ENCODE measurements around the gene ABCA4. TPM values are rescaled to one million over a fixed set of nuclear protein-coding genes. Genes with fewer than 3 reads are reported as not detected.

Gene ABCA4
- polyA plus RNA-seq, 3 donors: 5.4 to 7.1 (median 6.0) TPM

DNA sequence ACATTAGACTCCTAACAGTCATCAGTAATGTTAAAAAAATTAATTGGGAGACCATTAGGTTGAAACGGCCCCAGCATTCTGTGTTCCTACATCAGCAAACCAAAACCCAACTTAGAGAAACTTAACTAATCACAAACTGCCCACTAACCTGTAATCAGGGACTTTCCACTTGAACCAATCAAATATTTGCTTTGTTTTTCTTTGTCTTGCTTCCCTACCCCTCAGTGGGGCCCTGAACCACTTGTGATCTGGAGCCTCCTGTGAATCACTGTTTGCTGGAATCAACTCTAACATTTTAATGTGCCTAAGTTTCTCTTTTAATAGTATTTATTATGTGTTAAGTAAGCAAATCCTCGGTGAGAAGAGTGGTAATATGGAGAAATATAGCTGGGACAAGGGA, 64.0 kb downstream of the ABCA4 start:
- no peak for DNase-seq (ENCODE audit: low read depth in 3 of 3, low spot score in 2 of 3)

DNA sequence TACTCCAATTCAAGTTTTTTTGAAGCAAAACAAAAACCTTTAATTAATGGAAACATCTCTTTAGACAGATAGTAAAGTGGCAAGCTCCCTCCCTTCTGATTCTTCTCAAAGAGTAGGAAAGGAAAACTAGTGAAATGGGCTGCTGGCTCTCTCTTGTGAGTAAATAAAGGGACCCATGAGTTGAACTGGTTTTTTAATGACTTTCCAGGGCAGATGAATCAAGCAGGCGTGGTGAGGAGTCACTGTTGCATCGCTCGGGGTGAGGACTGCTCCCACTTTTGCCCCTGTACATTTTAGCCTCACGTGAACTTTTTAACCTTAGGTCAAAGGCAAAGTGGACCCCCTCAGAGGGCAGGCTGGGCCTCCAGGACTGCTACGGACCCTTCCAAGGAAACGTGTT, 64.8 kb downstream of the ABCA4 start:
- DNase-seq (ENCODE audit: low read depth in 3 of 3, low spot score in 2 of 3): no peak

DNA sequence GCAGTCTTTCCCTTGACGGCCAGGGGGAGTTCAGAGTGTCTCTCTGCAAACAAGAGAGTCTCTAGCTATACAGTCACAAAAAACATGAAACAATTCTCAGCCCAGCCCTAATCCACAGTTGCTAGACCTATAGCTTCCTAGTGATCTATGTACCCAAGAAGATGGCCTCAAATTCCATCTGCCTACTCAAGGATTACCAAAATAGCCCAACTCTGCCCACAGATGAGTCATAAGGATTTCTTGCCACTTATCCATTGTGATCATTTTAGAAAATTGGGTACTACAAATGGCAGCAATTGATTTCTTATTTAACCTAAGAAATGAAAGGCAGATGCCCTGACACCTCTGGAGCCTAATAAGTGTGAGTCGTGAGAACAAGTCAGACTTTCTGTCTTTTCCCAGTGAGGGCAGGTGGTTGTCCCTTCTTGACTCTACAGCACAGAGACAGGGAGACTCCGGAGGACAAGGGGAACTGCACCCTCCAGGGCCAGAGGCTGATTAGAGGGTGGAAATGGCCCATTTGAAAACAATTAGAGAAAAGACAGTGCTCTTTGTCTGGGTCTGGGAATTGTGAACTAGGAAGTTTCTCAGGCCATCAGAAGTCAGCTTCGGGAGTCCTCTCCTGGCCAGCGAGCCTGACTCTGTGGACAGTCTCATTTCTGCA, 65.4 kb downstream of the ABCA4 start:
- no peak for DNase-seq (ENCODE audit: low read depth in 3 of 3, low spot score in 2 of 3)

DNA sequence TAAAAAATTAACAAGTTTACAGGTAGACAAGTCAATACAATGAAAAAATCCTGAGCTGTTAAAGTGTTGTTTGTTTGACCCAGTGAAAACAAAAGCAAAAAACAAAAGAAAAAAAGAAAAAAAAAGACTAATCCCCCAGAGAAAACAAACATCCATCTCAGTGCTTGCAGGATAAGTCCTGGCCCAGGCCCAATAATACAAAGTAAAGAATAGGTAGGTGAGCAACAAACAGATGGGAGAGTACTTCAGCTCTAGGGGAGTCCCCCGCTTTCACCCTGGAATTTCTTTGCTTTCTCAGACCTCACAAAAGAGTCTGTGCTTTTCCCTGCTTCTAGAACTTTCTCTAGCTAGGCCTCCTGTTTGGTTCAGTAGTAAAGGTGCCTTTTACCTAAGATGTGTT, 70.3 kb downstream of the ABCA4 start:
- no peak for DNase-seq (ENCODE audit: low read depth in 3 of 3, low spot score in 2 of 3)

DNA sequence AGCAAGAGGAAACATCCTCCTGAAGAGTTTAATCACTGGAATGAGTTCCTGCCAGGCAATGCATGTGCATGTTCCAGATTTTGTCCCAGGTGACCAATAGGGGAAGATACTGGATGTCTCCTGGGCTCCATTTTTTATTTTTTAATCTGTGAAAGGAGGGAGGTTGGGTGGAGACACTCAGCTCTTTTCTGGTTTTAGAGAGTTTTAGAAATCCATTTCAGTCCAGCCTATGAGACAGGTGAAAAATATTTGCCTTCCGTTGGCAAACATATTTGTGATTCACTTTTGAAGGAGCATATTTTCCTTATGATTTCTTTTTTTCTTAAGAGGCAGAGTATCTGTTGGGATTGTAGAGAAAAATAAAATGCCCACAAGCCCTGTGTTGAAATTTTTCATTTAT, 70.7 kb downstream of the ABCA4 start:
- no peak for DNase-seq (ENCODE audit: low read depth in 3 of 3, low spot score in 2 of 3)

DNA sequence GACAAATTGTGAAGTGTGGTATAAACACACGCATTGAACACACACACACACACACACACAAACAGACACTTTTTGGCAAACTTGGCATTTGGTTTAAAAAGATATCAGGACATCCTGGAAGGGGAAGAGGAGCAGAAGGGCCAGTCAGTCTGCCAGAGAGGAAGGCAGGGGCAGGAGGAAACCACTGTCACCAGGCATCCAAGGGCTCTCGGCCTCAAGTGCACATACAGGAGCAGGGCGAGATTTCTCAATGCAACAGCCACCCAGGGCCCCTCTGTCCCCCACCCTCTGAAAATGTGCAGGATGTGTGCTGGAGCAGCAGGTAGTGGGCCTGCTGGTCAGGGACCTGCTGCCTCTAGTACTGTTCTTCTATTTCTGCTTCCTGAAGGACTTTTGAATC, 71.2 kb downstream of the ABCA4 start:
- no peak for DNase-seq (ENCODE audit: low read depth in 3 of 3, low spot score in 2 of 3)

DNA sequence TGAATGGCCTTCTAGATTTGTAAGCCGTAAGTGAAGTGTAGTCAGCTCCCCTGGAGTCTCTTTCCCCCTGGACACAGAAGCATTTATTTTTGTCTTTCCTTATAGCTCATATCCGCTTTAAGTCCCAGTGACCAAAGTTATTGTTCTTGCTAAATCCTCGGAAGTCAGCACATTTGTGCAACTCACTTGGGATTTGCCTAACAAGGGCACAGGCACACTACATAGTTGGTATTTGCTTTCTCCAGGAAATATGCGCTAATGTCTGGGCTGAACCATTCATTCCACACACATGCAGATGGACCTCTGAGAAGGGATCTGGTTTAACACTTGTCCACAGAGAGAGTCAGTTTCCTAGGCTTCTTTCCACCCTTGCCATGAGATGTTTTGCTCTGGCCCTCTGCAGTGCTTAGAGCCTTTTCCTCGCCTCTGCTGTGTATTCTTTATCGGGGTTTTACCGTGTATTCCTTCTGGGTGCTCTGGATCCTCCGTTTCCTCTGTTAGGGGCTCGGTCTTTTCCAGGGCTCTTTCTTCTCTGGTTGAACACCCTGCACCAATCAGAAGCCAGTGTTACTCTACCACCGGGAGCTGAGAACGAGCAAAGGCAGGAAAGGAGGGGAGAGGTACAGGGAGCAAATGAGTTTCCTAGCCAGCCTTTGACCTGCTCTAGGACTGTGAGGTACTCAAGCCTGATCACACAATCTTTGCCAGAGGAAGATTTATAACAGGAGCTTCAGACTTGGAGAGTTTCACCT, 72.4 kb downstream of the ABCA4 start:
- DNase-seq (ENCODE audit: low read depth in 3 of 3, low spot score in 2 of 3): no peak

DNA sequence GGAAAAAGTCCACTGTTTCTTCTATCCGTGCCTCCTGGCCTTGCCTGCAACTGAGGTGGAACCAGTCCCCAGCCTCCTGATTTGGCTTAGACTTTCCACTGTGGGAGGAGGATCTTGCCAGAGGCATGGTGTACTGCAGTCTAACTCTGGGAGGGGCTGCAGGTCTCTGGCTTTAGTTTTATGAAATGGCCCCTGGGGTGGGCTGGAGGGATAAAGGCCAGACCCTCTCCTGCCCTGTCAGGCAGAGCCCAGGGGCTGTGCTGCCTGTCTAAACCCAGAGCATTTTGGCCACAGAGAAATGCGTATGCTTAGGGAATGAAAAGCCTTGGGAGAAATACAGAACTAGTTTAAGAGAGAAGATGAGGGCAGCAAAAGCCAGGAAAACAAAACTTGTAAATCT, 73.0 kb downstream of the ABCA4 start:
- no peak for DNase-seq (ENCODE audit: low read depth in 3 of 3, low spot score in 2 of 3)

DNA sequence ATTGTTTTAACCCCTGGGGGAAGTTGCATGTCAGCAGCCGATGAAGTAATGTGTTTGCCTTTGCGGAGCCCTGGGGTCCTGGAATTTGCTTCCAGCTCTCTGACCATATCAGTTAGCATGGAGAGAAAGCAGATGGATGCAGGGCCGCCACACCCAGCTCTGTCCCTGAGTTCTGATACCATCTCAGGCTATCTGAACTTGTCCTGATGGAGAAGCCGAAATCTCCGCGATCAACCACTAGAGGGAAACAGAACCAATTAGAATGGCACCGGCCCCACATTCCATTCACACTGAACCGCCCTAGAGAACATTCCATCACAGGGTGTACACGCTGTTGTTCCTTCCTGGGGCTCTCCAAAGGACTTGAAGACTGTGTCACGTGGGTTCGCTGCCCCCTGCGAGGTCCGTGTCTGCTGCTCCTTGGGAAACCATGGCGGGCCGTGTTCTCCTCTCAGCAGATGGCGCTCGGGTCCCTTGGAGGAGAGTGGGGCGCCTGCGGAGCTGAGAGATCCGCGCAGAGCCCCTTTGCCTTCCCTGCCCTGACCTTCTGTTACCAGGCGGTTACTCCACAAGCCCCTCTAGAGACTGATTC, 75.4 kb downstream of the ABCA4 start:
- DNase-seq (ENCODE audit: low read depth in 3 of 3, low spot score in 2 of 3): peak; percentile 67 to 77 (median 74)

DNA sequence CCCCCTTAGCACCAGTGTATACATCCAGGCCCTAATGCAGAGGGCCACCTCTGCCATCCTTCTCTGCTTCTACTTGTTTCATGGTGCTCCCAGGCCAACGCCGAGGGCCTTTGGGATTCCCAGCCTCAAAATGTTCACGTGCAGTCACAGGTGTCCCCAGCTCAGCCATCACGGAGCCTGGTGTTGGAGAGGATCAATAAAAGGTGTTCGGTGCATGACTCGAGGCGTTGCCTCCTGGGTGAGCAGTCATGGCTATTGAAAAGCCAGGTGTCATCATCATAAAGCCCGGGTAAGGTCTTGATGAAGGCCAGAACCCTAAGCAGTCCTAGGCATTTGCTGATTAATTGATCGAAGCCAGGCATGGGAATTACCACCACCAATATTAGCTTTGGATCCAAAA, 76.1 kb downstream of the ABCA4 start:
- DNase-seq (ENCODE audit: low read depth in 3 of 3, low spot score in 2 of 3): no peak

DNA sequence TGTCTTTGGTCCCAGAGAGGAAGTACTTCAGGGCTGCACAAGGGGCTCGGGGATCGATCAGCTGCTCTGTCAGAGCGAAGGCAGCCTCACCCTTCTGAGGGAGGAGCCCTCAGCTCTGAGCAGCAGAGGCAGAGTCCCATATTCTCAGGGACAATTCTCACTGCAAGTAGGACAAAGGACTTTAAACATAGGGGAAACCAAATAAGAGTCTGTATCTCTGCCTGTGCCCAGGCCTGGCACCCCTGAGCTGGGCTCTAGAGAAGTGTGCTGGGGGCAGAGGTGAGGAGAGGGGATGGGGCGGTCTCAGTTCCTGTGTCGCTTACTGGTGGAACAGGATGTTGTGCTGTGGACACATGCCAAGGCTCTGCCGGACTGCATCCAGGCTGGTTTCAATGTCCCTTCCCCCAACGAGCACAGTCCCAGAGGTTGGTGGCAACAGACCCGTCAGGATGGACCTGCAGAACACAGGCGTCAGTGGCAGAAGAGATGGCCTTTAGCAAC, 76.6 kb downstream of the ABCA4 start:
- DNase-seq (ENCODE audit: low read depth in 3 of 3, low spot score in 2 of 3): no peak

DNA sequence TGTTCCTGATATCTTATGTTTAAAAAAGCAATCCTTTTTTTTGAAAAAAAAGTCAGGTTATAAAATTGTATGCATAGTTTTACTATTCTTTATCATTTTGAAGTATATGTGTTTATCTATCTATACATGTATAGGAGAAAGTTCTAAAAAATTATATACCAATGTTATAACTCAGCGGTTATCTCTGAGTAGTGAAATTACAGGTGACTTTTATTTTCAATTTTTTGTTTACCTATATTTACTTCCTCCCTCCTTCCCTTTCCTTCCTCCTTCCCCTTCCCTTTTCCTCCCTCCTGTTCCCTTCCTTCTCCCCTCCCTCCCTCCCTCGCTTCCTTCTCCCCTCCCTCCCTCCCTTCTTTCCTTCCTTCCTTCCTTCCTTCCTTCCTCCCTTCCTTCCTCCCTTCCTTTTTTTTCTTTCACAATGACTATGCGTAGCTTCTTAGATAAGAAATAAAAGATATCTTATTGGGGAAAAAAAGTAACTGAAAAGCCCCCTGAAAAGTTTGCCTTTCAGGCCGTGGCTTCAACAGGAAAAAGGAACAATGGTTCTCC, 77.1 kb downstream of the ABCA4 start:
- no peak for DNase-seq (ENCODE audit: low read depth in 3 of 3, low spot score in 2 of 3)

DNA sequence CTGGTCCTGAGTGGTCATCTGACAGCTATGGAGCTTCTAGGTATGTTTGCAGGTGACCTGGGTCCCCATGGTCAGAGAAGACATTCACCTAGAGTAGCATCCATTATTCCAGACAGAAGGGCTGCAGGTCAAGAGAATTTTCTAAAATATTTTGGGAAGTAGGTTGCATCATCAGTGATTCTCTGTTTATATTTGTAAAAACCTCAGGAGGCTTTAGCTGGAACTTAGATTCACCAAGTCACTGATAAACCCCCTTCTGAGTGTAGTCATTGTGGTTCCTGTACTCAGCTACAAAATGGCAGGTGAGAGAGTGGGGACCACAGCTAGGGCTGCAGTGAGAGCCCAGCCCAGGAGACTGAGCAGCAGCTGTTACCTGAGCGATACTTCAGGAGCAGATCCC, 78.6 kb downstream of the ABCA4 start:
- no peak for DNase-seq (ENCODE audit: low read depth in 3 of 3, low spot score in 2 of 3)

DNA sequence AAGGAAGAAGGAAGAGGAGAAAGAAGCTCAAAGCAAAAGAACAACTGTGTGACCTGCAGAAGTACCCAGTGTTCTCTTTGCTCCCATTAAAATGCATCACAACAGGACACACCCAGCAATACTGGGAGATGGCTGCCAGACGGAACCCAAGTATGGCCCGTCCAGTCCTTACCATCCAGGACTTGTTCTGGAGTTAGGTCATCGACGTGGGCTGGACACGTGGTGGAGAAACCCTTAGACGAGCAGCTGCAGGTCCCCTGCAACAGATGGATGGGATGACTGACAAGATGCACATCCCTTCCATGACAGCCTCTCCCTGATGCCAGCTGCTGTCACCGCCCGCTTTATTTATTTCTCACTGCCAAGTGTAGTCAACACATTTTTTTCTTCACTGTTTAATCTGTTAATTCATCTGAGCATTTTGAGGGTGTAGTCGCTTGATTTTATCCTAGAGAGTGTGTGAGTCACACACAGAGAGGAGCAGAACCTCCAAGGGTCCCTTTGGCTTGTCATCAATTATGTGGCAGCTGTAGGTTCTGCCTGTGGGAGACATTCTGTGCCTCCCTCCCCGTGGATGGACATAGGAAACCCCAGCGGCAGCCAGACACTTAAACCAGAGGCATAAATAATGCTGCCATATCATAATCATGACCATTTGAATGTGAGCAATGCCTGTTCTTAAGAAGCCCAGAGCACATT, 80.9 kb downstream of the ABCA4 start:
- no peak for DNase-seq (ENCODE audit: low read depth in 3 of 3, low spot score in 2 of 3)

DNA sequence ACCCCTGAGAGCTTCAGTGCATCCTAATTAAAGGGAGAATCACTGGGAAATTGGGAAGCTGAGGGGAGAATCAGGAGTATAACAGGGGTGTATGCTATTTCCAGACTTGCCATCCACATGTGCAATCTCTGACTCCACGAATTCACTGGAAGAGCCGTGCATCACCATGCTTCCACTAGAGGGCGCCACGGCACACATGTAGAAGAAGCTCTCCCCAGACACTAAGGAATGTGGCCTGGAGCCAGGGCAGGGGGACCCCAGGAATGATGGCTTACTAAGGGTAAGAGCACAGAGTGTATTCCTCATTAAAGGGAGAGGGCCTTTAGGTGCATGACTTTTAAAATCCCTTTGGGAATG, 81.5 kb downstream of the ABCA4 start:
- DNase-seq (ENCODE audit: low read depth in 3 of 3, low spot score in 2 of 3): peak in 1 of 3 donors; percentile 61

DNA sequence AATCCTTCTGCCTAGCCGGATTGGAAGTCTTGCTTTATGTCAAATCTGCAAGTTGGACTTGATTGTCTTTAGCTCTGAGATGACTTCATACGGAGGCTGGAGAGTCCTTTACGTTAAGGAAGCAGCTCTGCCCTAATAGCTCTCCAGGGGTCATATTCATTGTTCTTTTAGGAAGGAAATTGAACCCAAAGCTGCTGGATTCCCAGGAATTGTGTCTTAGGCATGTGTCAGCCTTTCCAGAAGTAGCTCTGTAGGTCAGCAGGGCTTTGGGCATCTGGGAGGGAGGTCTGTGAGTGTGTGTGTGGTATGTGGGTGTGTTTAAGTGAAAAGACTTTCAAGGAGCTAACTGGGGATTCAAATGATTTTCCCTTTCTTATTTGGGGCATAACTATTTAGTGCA, 82.4 kb downstream of the ABCA4 start:
- DNase-seq (ENCODE audit: low read depth in 3 of 3, low spot score in 2 of 3): no peak

DNA sequence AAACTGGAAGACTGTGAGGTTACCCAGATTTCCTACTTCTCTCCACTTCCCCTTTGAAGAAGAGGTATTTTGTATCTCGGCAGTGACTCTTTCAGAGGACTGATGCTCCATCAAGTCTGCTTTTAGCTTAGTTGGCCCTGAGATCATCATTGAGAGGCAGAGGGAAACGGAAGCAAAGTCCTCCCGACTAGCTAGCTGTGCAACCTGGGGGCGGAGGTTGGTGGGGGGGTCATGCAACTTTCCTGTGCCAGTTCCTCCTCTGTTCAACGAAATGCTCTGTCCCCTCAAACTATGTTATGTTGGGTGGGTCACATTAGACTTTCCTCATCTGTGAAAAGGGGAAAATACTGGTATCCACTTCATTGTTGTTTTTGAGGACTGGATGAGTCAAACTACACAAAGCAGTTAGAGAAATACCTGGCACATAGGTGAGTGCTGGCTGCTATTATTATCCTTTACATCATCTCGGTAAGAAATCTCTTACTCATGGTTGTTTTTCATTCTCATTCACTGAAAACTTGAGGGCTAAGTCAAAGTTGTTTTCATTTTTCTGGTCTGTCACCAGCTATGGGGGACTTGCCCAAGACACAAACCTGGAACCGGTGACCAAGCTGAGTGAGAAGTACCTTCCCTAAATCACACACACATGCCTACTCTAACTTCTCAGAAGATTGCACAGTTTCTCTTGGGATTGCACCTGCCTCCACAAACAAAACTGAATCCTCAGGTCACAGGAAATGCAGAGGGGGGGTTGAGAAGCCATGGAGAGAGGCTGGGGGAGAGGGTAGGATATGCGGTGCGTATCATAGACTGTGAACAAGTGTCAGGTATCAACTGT, 83.3 kb downstream of the ABCA4 start:
- DNase-seq (ENCODE audit: low read depth in 3 of 3, low spot score in 2 of 3): no peak

DNA sequence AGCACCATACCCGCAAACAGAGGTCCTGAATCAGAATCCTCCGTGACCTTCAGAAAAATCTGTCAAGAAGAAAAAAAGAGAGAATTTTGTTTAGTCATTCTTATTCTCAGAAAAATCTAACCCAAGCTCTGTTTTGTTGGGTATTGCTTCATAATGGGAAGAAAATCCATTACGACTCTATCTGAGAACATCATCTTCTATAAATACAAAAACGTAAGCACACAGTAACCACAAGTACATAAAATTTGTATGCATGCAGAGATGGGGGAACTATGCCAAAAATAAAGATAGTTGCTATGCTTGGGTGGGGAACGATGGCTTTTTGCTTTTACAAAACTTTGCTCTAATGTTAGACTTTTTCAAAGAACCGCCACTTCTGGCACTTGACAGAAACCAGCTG, 84.2 kb downstream of the ABCA4 start:
- DNase-seq (ENCODE audit: low read depth in 3 of 3, low spot score in 2 of 3): no peak

DNA sequence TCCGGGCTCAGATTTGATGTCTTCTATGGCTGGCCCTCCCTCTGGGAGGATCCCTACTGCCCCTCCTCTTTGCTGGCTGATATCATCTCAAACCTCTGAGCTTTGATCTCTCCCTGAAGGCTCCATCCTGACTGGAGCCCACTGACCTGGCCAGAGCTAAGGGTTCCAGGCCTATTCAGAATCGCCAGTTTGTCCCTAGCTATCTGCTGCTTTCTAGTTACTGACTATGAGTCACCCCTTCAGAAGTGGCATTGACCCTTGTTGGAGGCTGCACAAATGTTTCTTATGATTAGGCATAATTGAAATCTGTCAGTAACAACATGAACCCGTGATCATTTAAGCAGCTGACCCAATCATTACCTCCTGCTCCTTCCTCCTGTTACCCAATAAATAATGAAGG, 87.1 kb downstream of the ABCA4 start:
- DNase-seq (ENCODE audit: low read depth in 3 of 3, low spot score in 2 of 3): no peak

DNA sequence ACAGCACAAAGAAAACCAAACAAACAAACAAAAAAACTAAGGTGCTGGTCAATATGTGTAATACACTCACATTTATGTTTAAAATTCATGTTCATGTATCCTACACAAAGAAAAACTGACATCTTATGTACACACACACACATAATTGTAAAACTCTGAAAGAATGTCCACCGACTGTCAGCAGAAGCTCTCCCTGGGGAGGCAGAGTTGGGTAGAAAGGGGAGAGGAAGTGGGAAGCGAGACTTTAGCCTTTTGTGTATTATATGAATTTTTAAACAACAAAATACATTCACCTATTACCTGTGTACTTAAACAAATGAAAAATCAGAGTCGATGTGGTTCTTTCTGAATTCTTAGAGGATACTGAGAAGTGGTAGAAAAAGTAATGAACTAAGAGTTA, 88.3 kb downstream of the ABCA4 start:
- DNase-seq (ENCODE audit: low read depth in 3 of 3, low spot score in 2 of 3): no peak

All from right renal cortex interstitium (tissue), 3 donors.